Naive thymus-derived CD4-positive, alpha-beta T cell (primary cell): ENCODE data around the gene PLPP1. TPM values are rescaled to one million over a fixed set of nuclear protein-coding genes. Genes with fewer than 3 reads are reported as not detected.

Experiments used
- ATAC-seq: fragments of 150-1000 bp; cut with Tn5 transposase; 2 replicates; pipeline ENCODE4 v1.10.0; 2021; ENCODE audit warnings: mild to moderate bottlenecking, moderate library complexity
- CTCF ChIA-PET: fragments of 350-600 bp; sonication (Branson Sonifier 250); formaldehyde crosslinking; loops from one replicate; lab custom pipeline; 2021; ENCODE audit warnings: antibody characterized with exemption; lab: Charles Lee
- POLR2A ChIA-PET: fragments of 350-600 bp; sonication (Branson Sonifier 250); formaldehyde crosslinking; loops from one replicate; lab custom pipeline; 2021; ENCODE audit warnings: antibody characterized with exemption, inconsistent platforms; lab: Charles Lee
- DNase-seq, 9 donors: peaks; one replicate each; pipeline versions ENCODE4 v3.0.0 to v3.0.0-alpha.2; 2020 to 2022; ENCODE audit warnings: mixed read lengths in 1 of 9
- H3K27ac ChIP-seq: one replicate; pipeline ENCODE4 v1.7.0; 2013; ENCODE audit warnings: mild to moderate bottlenecking, low read depth, low read length, moderate library complexity
- H3K27me3 ChIP-seq, 2 donors: one replicate each; pipeline ENCODE4 v1.7.0; 2013; ENCODE audit warnings: low read length in 2 of 2, mild to moderate bottlenecking in 2 of 2, moderate library complexity in 2 of 2; ENCODE audit not compliant: control insufficient read depth in 2 of 2, insufficient read depth in 2 of 2
- H3K36me3 ChIP-seq, 3 experiments: 1 replicate in 2 of 3; 2 replicates in 1 of 3; pipeline ENCODE4 v1.7.0; 2013; ENCODE audit warnings: low read length in 3 of 3, mild to moderate bottlenecking in 3 of 3, moderate library complexity in 1 of 3; ENCODE audit not compliant: insufficient read depth in 3 of 3, control insufficient read depth in 2 of 3
- H3K4me1 ChIP-seq, 2 donors: one replicate each; pipeline ENCODE4 v1.7.0; 2013; ENCODE audit warnings: low read length in 2 of 2, mild to moderate bottlenecking in 2 of 2, moderate library complexity in 1 of 2; ENCODE audit not compliant: control insufficient read depth in 2 of 2, insufficient read depth in 2 of 2
- H3K4me3 ChIP-seq: 2 replicates; pipeline ENCODE4 v1.7.0; 2013; ENCODE audit warnings: mild to moderate bottlenecking, low read length
- H3K9me3 ChIP-seq, 3 experiments: 1 replicate in 2 of 3; 2 replicates in 1 of 3; pipeline ENCODE4 v1.7.0; 2013; ENCODE audit warnings: low read length in 3 of 3; ENCODE audit not compliant: control insufficient read depth in 2 of 3
- H3K27ac Mint-ChIP-seq, 9 donors: one replicate each; pipeline ENCODE4 v1.8.0; 2020 to 2022; ENCODE audit warnings: mixed read lengths in 9 of 9, mild to moderate bottlenecking in 8 of 9, moderate library complexity in 5 of 9, inconsistent platforms in 2 of 9
- H3K27me3 Mint-ChIP-seq, 5 donors: one replicate each; pipeline ENCODE4 v1.8.0; 2021 to 2022; ENCODE audit warnings: mixed read lengths in 5 of 5, mild to moderate bottlenecking in 1 of 5
- H3K36me3 Mint-ChIP-seq, 5 donors: one replicate each; pipeline ENCODE4 v1.8.0; 2020 to 2022; ENCODE audit warnings: mixed read lengths in 5 of 5, mild to moderate bottlenecking in 3 of 5, inconsistent platforms in 1 of 5
- H3K4me1 Mint-ChIP-seq, 7 donors: one replicate each; pipeline ENCODE4 v1.8.0; 2020 to 2022; ENCODE audit warnings: mixed read lengths in 7 of 7, mild to moderate bottlenecking in 3 of 7, inconsistent platforms in 1 of 7
- H3K4me3 Mint-ChIP-seq, 10 donors: one replicate each; pipeline ENCODE4 v1.8.0; 2020 to 2022; ENCODE audit warnings: mild to moderate bottlenecking in 10 of 10, mixed read lengths in 10 of 10, moderate library complexity in 6 of 10, inconsistent platforms in 2 of 10
- H3K9me3 Mint-ChIP-seq, 11 donors: one replicate each; pipeline ENCODE4 v1.8.0; 2020 to 2022; ENCODE audit warnings: mixed read lengths in 11 of 11, mild to moderate bottlenecking in 4 of 11, inconsistent platforms in 1 of 11, moderate library complexity in 1 of 11
- intact Hi-C, 2 donors: fragments of 100-400 bp; cut with micrococcal nuclease; formaldehyde crosslinking; loops; one replicate each; pipeline ENCODE4 v1.15.1; 2023
- polyA plus RNA-seq, 2 donors: library from polyadenylated mRNA; unstranded; fragments of 300-500 nt; fragmentation: Illumina TruSeq; gene quantifications; one replicate each; pipeline ENCODE4 v1.2.3, GENCODE V29; 2021
- total RNA-seq, 6 experiments: library from RNA in 5 of 6; stranded (reverse) in 5 of 6; gene quantifications; 1 replicate in 5 of 6; 2 replicates in 1 of 6; pipeline ENCODE4 v1.2.3 and lab custom pipeline; 2021 to 2026

Gene PLPP1
- total and polyA plus RNA-seq, 7 experiments from 2014 or later: 8.0 to 31.3 (median 12.9) TPM

- no peak overlapping the region for H3K4me3 ChIP-seq
- Mint-ChIP-seq H3K9me3 (no peaks in the 10 kb centered on the region), H3K36me3 (peaks cover 0 to 38% (median 29%) of the 10 kb centered on the region in 5 donors), H3K27me3 (no peaks in the 10 kb centered on the region), H3K27ac (no peak overlapping the region), H3K4me1 (peaks cover 0 to 13% (median 5%) of the 10 kb centered on the region in 7 donors), H3K4me3 (no peak overlapping the region)
- no peaks in the 10 kb centered on the region for H3K36me3 ChIP-seq
- DNase-seq (no peak), ATAC-seq (no peak)
- ChIA-PET CTCF (no interaction called here), POLR2A (interaction anchor here (0.6 kb wide), 1 partner anchor 219 kb away, joined by 3 read pairs; no protein-coding TSS in a partner anchor)
- no peak overlapping the region for H3K27ac ChIP-seq
- no peaks in the 10 kb centered on the region for H3K9me3 ChIP-seq
- intact Hi-C loops: loop anchor here in 1 of 2 donors (10.0 kb wide), 1 partner anchor 72 kb away; no protein-coding TSS in a partner anchor
- H3K27me3 ChIP-seq: no peaks in the 10 kb centered on the region
- H3K4me1 ChIP-seq: no peaks in the 10 kb centered on the region
Measured at GRCh38 chr5:55453211-55453610, 81.6 kb downstream of the PLPP1 start.

- Mint-ChIP-seq H3K4me1 (peaks cover 0 to 13% (median 5%) of the 10 kb centered on the region in 7 donors), H3K36me3 (peaks cover 0 to 40% (median 31%) of the 10 kb centered on the region in 5 donors), H3K9me3 (no peaks in the 10 kb centered on the region), H3K4me3 (no peak overlapping the region), H3K27ac (peak overlapping the region in 1 of 9 donors; percentile 15), H3K27me3 (no peaks in the 10 kb centered on the region)
- no peak for ATAC-seq
- no peaks in the 10 kb centered on the region for H3K4me1 ChIP-seq
- POLR2A ChIA-PET: interaction anchor here (1.2 kb wide), 1 partner anchor 11 kb away, joined by 4 read pairs; no protein-coding TSS in a partner anchor
- intact Hi-C loops: loop anchor here in 1 of 2 donors (10.0 kb wide), 1 partner anchor 73 kb away; no protein-coding TSS in a partner anchor
- no peak for DNase-seq
- H3K27ac ChIP-seq: no peak overlapping the region
- no peaks in the 10 kb centered on the region for H3K27me3 ChIP-seq
- H3K36me3 ChIP-seq: no peaks in the 10 kb centered on the region
- CTCF ChIA-PET: no interaction called here
- no peaks in the 10 kb centered on the region for H3K9me3 ChIP-seq
- no peak overlapping the region for H3K4me3 ChIP-seq
Measured at GRCh38 chr5:55451976-55452375, 82.8 kb downstream of the PLPP1 start.

DNA sequence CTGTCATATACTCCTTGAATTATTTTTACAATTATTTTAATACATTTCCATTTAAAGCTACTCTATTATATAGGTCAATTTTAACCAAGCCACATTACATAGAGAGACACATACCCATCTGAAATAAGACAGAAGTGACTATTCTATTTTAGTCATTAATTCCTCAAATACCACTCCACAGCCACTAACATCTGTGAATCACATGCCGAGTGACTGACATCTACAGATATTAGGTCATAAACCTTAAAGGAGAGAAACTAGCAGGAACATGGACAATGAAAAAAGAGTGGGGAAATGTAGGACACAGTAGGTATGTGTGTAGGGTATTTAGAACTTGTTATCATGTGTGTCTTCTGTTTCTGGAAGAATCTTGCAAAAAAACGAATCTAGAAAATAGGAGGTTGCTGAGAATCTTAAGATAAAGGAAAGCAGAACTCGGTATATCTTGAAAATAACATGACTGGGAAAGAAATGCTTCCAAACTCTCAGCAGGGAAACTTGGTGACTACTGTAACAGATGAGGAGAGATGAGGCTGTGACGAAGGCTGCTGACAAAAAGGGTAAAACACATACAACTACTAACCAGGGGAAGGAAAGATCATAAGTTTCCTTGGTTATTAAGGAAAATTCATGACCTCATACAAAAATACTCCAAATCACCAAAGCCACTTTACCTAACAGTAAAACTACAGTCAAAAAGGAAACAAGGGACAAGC, 84.6 kb downstream of the PLPP1 start:
- ChIA-PET POLR2A (interaction anchor here (0.6 kb wide), 2 partner anchors 18 to 90 kb away, joined by 3 to 4 read pairs; no protein-coding TSS in a partner anchor), CTCF (no interaction called here)
- Histone ChIP-seq H3K4me3 (no peak overlapping the region), H3K9me3 (no peaks in the 10 kb centered on the region), H3K27ac (no peak overlapping the region), H3K4me1 (no peaks in the 10 kb centered on the region), H3K27me3 (no peaks in the 10 kb centered on the region), H3K36me3 (no peaks in the 10 kb centered on the region)
- Mint-ChIP-seq H3K27me3 (no peaks in the 10 kb centered on the region), H3K4me1 (peaks cover 2 to 14% (median 7%) of the 10 kb centered on the region in 7 donors), H3K27ac (no peak overlapping the region), H3K36me3 (peaks cover 0 to 44% (median 31%) of the 10 kb centered on the region in 5 donors), H3K4me3 (no peak overlapping the region), H3K9me3 (peaks cover 0 to 3% (median 0%) of the 10 kb centered on the region in 11 donors)
- intact Hi-C loops: loop anchor here in 1 of 2 donors (10.0 kb wide), 1 partner anchor 75 kb away; no protein-coding TSS in a partner anchor
- no peak for ATAC-seq
- DNase-seq: no peak

DNA sequence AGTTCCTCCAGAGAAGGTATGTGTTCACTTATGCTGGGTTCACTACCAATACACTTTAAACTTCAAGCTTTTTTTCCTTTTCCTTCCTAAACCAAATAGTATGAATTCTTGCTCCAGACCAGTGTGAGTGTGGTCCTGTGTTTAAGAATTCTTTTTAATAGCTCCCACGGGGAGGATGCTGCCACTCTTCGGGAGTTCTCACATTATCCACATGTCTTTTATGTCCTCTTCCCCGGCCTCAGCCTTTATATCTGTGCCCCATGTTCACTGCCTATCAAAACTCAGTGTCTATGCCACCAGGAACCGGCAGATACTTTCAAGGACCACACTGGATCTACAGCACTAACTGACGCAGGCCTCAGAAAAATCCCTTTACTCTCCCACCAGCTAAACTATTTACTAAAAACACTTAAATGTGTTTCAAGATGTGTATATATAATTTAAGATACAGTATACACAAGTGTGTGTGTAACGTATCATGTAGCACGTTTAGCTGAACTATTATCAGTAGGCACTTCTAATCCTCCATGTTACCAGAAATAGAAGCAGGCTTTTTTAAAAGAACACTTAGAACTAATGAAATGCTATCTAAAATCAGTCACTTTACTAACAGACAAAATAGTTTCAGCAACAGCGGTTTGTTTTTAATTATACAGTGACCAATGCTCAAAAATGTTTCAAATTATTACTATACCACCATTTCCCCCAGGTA, 88.0 kb downstream of the PLPP1 start:
- Histone ChIP-seq H3K36me3 (no peaks in the 10 kb centered on the region), H3K4me3 (no peak overlapping the region), H3K4me1 (no peaks in the 10 kb centered on the region), H3K27ac (no peak overlapping the region), H3K27me3 (no peaks in the 10 kb centered on the region), H3K9me3 (no peaks in the 10 kb centered on the region)
- Mint-ChIP-seq H3K4me1 (peaks cover 0 to 14% (median 6%) of the 10 kb centered on the region in 7 donors), H3K9me3 (peaks cover 0 to 3% (median 0%) of the 10 kb centered on the region in 11 donors), H3K4me3 (no peak overlapping the region), H3K27ac (peak overlapping the region in 1 of 9 donors; percentile 1), H3K36me3 (peaks cover 0 to 36% (median 18%) of the 10 kb centered on the region in 5 donors), H3K27me3 (no peaks in the 10 kb centered on the region)
- DNase-seq (no peak), ATAC-seq (no peak)
- POLR2A ChIA-PET: no interaction called here
- intact Hi-C loops: no loop called here
- CTCF ChIA-PET: no interaction called here

DNA sequence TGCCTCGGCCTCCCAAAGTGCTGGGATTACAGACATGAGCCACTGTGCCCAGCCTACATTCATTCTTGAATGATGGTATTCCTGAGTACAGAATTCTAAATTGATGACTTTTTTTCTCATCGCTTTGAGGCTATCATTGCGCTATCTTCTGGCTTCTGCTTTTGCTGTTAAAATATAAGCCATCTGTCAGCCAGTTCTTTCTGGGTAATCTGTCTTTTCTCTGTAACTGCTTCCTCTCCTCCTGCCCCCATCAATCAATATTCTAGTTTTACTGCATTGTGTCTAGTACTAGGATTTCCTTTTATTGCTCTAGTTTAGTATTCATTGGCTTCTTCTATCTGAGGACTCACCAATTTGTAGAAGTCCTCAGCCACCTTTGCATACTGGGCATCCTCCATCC, 89.0 kb downstream of the PLPP1 start:
- intact Hi-C loops: no loop called here
- Mint-ChIP-seq H3K27ac (peak overlapping the region in 2 of 9 donors; percentile 1 to 30), H3K9me3 (peaks cover 0 to 3% (median 0%) of the 10 kb centered on the region in 11 donors), H3K4me1 (peaks cover 5 to 23% (median 15%) of the 10 kb centered on the region in 7 donors), H3K4me3 (no peak overlapping the region), H3K36me3 (peaks cover 0 to 30% (median 18%) of the 10 kb centered on the region in 5 donors), H3K27me3 (no peaks in the 10 kb centered on the region)
- Histone ChIP-seq H3K9me3 (no peaks in the 10 kb centered on the region), H3K36me3 (no peaks in the 10 kb centered on the region), H3K27me3 (no peaks in the 10 kb centered on the region), H3K4me3 (no peak overlapping the region), H3K4me1 (no peaks in the 10 kb centered on the region), H3K27ac (no peak overlapping the region)
- CTCF ChIA-PET: interaction anchor here (0.8 kb wide), 1 partner anchor 83 kb away, joined by 5 read pairs; no protein-coding TSS in a partner anchor
- POLR2A ChIA-PET: no interaction called here
- no peak for ATAC-seq
- no peak for DNase-seq

DNA sequence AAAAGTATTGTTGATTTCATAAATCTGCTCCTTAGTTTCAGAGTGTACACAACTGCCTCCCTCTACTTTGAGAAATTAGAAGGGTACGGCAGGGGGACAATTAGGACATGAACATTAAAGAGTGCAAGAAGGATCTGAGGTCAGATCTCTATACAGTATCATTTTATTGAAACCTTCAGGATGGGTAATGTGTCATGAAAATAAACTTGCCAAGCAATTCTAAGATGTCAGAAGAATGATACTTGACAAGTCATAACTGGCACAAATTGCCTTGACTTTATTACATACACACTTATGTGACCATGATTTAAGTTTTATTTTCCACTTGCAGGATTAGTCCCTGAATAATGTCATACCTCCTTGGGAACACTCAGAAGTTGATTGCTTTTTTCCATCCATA, 92.8 kb downstream of the PLPP1 start:
- Histone ChIP-seq H3K27me3 (no peaks in the 10 kb centered on the region), H3K9me3 (no peaks in the 10 kb centered on the region), H3K36me3 (no peaks in the 10 kb centered on the region), H3K4me1 (peaks cover 0 to 2% of the 10 kb centered on the region in 2 donors), H3K4me3 (no peak overlapping the region), H3K27ac (no peak overlapping the region)
- ChIA-PET CTCF (interaction anchor here (1.0 kb wide), 1 partner anchor 21 kb away, joined by 3 read pairs; no protein-coding TSS in a partner anchor), POLR2A (no interaction called here)
- Mint-ChIP-seq H3K27ac (peak overlapping the region in 5 of 9 donors; percentile 12 to 82 (median 69)), H3K36me3 (peaks cover 9 to 30% (median 22%) of the 10 kb centered on the region in 5 donors), H3K4me1 (peaks cover 12 to 42% (median 30%) of the 10 kb centered on the region in 7 donors), H3K9me3 (peaks cover 0 to 8% (median 0%) of the 10 kb centered on the region in 11 donors), H3K4me3 (no peak overlapping the region), H3K27me3 (no peaks in the 10 kb centered on the region)
- intact Hi-C loops: no loop called here
- DNase-seq (no peak), ATAC-seq (no peak)
